ENCODE results near the gene SPDYE18.
"Not testable (repeated sequence)": the region's sequence is repeated elsewhere in the genome, so short reads cannot be mapped to it uniquely, and the experiment has no call there.

The SPDYE18 gene

GRCh38 chr7:77006127-77007110, 55.9 kb downstream of the SPDYE18 start:
- DNase-seq (ENCODE audit: low read depth in 2 of 2) = not testable (repeated sequence)

- DNase-seq (ENCODE audit: low read depth in 2 of 2) = not testable (repeated sequence)
These were observed 56.8 kb downstream of the SPDYE18 start for GRCh38 chr7:77005461-77006057.

- not testable (repeated sequence) for DNase-seq (ENCODE audit: low read depth in 2 of 2)
These were observed 58.2 kb downstream of the SPDYE18 start for GRCh38 chr7:77004151-77004550.

GRCh38 chr7:77003241-77003640, 59.1 kb downstream of the SPDYE18 start:
- DNase-seq (ENCODE audit: low read depth in 2 of 2) = not testable (repeated sequence)

GRCh38 chr7:77002678-77003233, 59.6 kb downstream of the SPDYE18 start:
- DNase-seq (ENCODE audit: low read depth in 2 of 2) = not testable (repeated sequence)

- not testable (repeated sequence) for DNase-seq (ENCODE audit: low read depth in 2 of 2)
These were observed 60.3 kb downstream of the SPDYE18 start for GRCh38 chr7:77002104-77002503.
